DMS 273 (cell line): Measurements from ENCODE around the gene SLC2A6.
"Not testable (repeated sequence)": the region's sequence is repeated elsewhere in the genome, so short reads cannot be mapped to it uniquely, and the experiment has no call there.

Experiments used
- DNase-seq: peaks from one replicate; lab custom pipeline; 2025; ENCODE audit not compliant: unreplicated experiment; lab: John Stamatoyannopoulos, UW

SLC2A6 gene

GRCh38 chr9:133463234-133463863 is 15.6 kb downstream of the SLC2A6 start:
- DNase-seq, result no peak

- peak; percentile 49 for DNase-seq
Measured at GRCh38 chr9:133461975-133462374, 16.9 kb downstream of the SLC2A6 start.

- DNase-seq, result peak; percentile 60
Measured at GRCh38 chr9:133460405-133461175, 18.3 kb downstream of the SLC2A6 start.

- peak; percentile 99 for DNase-seq
Measured at GRCh38 chr9:133459476-133460404, 19.2 kb downstream of the SLC2A6 start, which contains the start of gene CACFD1. TSS of gene CACFD1 (plus strand) at chr9:133459978. CDS start at chr9:133460067, 89 bp downstream.

- no peak for DNase-seq
Measured at GRCh38 chr9:133458643-133459312, 20.1 kb downstream of the SLC2A6 start.

- DNase-seq, result no peak
Measured at GRCh38 chr9:133457748-133458147, 21.2 kb downstream of the SLC2A6 start.

- no peak for DNase-seq
Measured at GRCh38 chr9:133457233-133457632, 21.7 kb downstream of the SLC2A6 start.

GRCh38 chr9:133456409-133456808 is 22.5 kb downstream of the SLC2A6 start:
- peak; percentile 23 for DNase-seq

- no peak for DNase-seq
Measured at GRCh38 chr9:133455936-133456335, 23.0 kb downstream of the SLC2A6 start.

GRCh38 chr9:133454943-133455673 is 23.8 kb downstream of the SLC2A6 start:
- DNase-seq, result no peak

- no peak for DNase-seq
Measured at GRCh38 chr9:133454325-133454724, 24.6 kb downstream of the SLC2A6 start.

- DNase-seq, result no peak
Measured at GRCh38 chr9:133453651-133454050, 25.2 kb downstream of the SLC2A6 start.

GRCh38 chr9:133452562-133452961 is 26.3 kb downstream of the SLC2A6 start:
- DNase-seq, result no peak

GRCh38 chr9:133451865-133452264 is 27.0 kb downstream of the SLC2A6 start:
- not testable (repeated sequence) for DNase-seq

GRCh38 chr9:133449760-133450159 is 29.1 kb downstream of the SLC2A6 start:
- DNase-seq, result peak; percentile 40

GRCh38 chr9:133448487-133448972 is 30.4 kb downstream of the SLC2A6 start:
- no peak for DNase-seq

GRCh38 chr9:133445293-133445969 is 33.5 kb downstream of the SLC2A6 start:
- DNase-seq, result no peak

- no peak for DNase-seq
Measured at GRCh38 chr9:133443982-133444381, 34.9 kb downstream of the SLC2A6 start.

GRCh38 chr9:133443248-133443647 is 35.7 kb downstream of the SLC2A6 start:
- no peak for DNase-seq
